Gastrocnemius medialis (tissue), 4 donors: Measurements from ENCODE around the gene ZBTB7C. TPM values are rescaled to one million over a fixed set of nuclear protein-coding genes. Genes with fewer than 3 reads are reported as not detected.

ENCODE experiments used
- ATAC-seq, 2 donors: fragments of 150-250 bp; one replicate each; pipeline ENCODE4 v1.9.1; 2016
- DNase-seq, 2 donors: peaks; one replicate each; pipeline ENCODE4 v3.0.0-alpha.2; 2019
- H3K27ac ChIP-seq, 4 donors: fragments of 200-600 bp; sonication (generic); 1 replicate in 1 of 4; 2 replicates in 3 of 4; pipeline ENCODE4 v1.5.1; 2016 to 2018; ENCODE audit warnings: mild to moderate bottlenecking in 2 of 4, moderate library complexity in 1 of 4
- H3K27me3 ChIP-seq, 3 donors: fragments of 200-600 bp; sonication (generic) in 2 of 3; 1 replicate in 1 of 3; 2 replicates in 2 of 3; pipeline versions ENCODE4 v1.5.1 to v1.6.0; 2016 to 2019; ENCODE audit warnings: mild to moderate bottlenecking in 1 of 3, moderate library complexity in 1 of 3
- H3K36me3 ChIP-seq, 2 donors: fragments of 200-600 bp; sonication (generic) in 1 of 2; one replicate each; pipeline ENCODE4 v1.5.1; 2017 to 2018
- H3K4me1 ChIP-seq, 2 donors: fragments of 200-600 bp; sonication (generic) in 1 of 2; one replicate each; pipeline ENCODE4 v1.5.1; 2016 to 2017; ENCODE audit warnings: mild to moderate bottlenecking in 2 of 2
- H3K4me3 ChIP-seq, 4 donors: fragments of 200-600 bp; sonication (generic) in 3 of 4; 1 replicate in 1 of 4; 2 replicates in 3 of 4; pipeline ENCODE4 v1.5.1; 2016 to 2019; ENCODE audit warnings: mild to moderate bottlenecking in 2 of 4
- H3K9me3 ChIP-seq, 3 donors: fragments of 200-600 bp; sonication (generic) in 2 of 3; 1 replicate in 1 of 3; 2 replicates in 2 of 3; pipeline ENCODE4 v1.5.1; 2016 to 2019
- CTCF ChIP-seq, 5 experiments: fragments of 450-650 bp in 3 of 5; fragments of 200-600 bp in 2 of 5; sonication (generic) in 2 of 5; IDR thresholded peaks in 4 of 5; conservative IDR thresholded peaks in 1 of 5; 1 replicate in 4 of 5; 2 replicates in 1 of 5; pipeline ENCODE4 v1.5.1; 2016 to 2019; ENCODE audit warnings: antibody characterized with exemption in 5 of 5, mild to moderate bottlenecking in 3 of 5, moderate library complexity in 3 of 5
- POLR2A ChIP-seq, 2 donors: fragments of 450-650 bp; IDR thresholded peaks; one replicate each; pipeline ENCODE4 v1.6.1; 2017; ENCODE audit warnings: antibody characterized with exemption in 2 of 2, mild to moderate bottlenecking in 2 of 2, moderate library complexity in 2 of 2
- in situ Hi-C, 4 donors: fragments of 200-750 bp; cut with MboI; loops; one replicate each; pipeline versions ENCODE4 v1.15.0 to v1.8.0; 2017; ENCODE audit warnings: low sequenced_read_pairs in 4 of 4
- intact Hi-C: fragments of 100-400 bp; cut with DNase I; formaldehyde crosslinking; loops from one replicate; pipeline ENCODE4 v1.15.1; 2023; ENCODE audit warnings: low total_unique reads
- total RNA-seq, 4 donors: library from RNA; depleted of rRNA; stranded (reverse); fragments of >200 nt; gene quantifications; one replicate each; pipeline versions ENCODE4 v1.1.0 to v1.2.3, GENCODE V29; 2016

The ZBTB7C gene
- total RNA-seq, 4 donors from 2014 or later = 0.53 to 12.3 (median 1.1) TPM

GRCh38 chr18:48453330-48454066, 44.3 kb upstream of the ZBTB7C start:
- intact Hi-C loops = no loop called here
- Histone ChIP-seq H3K27ac (no peak overlapping the region), H3K27me3 (no peaks in the 10 kb centered on the region), H3K4me3 (no peak overlapping the region), H3K4me1 (no peaks in the 10 kb centered on the region), H3K9me3 (no peaks in the 10 kb centered on the region), H3K36me3 (no peaks in the 10 kb centered on the region)
- TF ChIP-seq POLR2A (IDR thresholded peaks at IDR 0.05) = no peak
- TF ChIP-seq CTCF (IDR thresholded peaks at IDR 0.05 in 4 of 5, conservative IDR thresholded peaks at IDR 0.05 in 1 of 5) = no peak
- in situ Hi-C loops = no loop called here
- no peak for ATAC-seq
- DNase-seq = no peak

GRCh38 chr18:48452861-48453323, 43.7 kb upstream of the ZBTB7C start:
- in situ Hi-C loops = no loop called here
- DNase-seq = no peak
- H3K27me3 ChIP-seq = no peaks in the 10 kb centered on the region
- H3K9me3 ChIP-seq = no peaks in the 10 kb centered on the region
- H3K27ac ChIP-seq = no peak overlapping the region
- intact Hi-C loops = no loop called here
- no peak overlapping the region for H3K4me3 ChIP-seq
- TF ChIP-seq CTCF (IDR thresholded peaks at IDR 0.05 in 4 of 5, conservative IDR thresholded peaks at IDR 0.05 in 1 of 5) = no peak
- TF ChIP-seq POLR2A (IDR thresholded peaks at IDR 0.05) = no peak
- no peaks in the 10 kb centered on the region for H3K4me1 ChIP-seq
- H3K36me3 ChIP-seq = no peaks in the 10 kb centered on the region
- no peak for ATAC-seq

GRCh38 chr18:48450685-48451084, 41.5 kb upstream of the ZBTB7C start:
- intact Hi-C loops = no loop called here
- no peak for ATAC-seq
- no peaks in the 10 kb centered on the region for H3K27me3 ChIP-seq

GRCh38 chr18:48446582-48447225, 37.5 kb upstream of the ZBTB7C start:
- DNase-seq (peak; percentile 59 to 78), ATAC-seq (peak; percentile 67 to 74)
- H3K27me3 ChIP-seq = no peaks in the 10 kb centered on the region
- no peaks in the 10 kb centered on the region for H3K9me3 ChIP-seq
- no peaks in the 10 kb centered on the region for H3K36me3 ChIP-seq
- H3K4me1 ChIP-seq = peaks cover 10 to 11% of the 10 kb centered on the region in 2 donors
- H3K4me3 ChIP-seq = no peak overlapping the region
- no peak overlapping the region for H3K27ac ChIP-seq
- TF ChIP-seq POLR2A (IDR thresholded peaks at IDR 0.05) = no peak
- TF ChIP-seq CTCF (IDR thresholded peaks at IDR 0.05 in 4 of 5, conservative IDR thresholded peaks at IDR 0.05 in 1 of 5) = peak; percentile 78 to 90 (median 85)
- in situ Hi-C loops = loop anchor here (5.0 to 25.0 kb wide), 5 partner anchors 102 to 659 kb away; no protein-coding TSS in a partner anchor
- intact Hi-C loops = loop anchor here (1.0 to 5.0 kb wide), 3 partner anchors 154 to 415 kb away; no protein-coding TSS in a partner anchor

More at GRCh38 chr18:48450685-48451084, 41.5 kb upstream of the ZBTB7C start:
- TF ChIP-seq CTCF (IDR thresholded peaks at IDR 0.05 in 4 of 5, conservative IDR thresholded peaks at IDR 0.05 in 1 of 5) (no peak), POLR2A (IDR thresholded peaks at IDR 0.05) (no peak)
- H3K9me3 ChIP-seq = no peaks in the 10 kb centered on the region
- no peak for DNase-seq
- H3K4me3 ChIP-seq = no peak overlapping the region
- in situ Hi-C loops = no loop called here
- H3K27ac ChIP-seq = no peak overlapping the region
- H3K4me1 ChIP-seq = peaks cover 6 to 7% of the 10 kb centered on the region in 2 donors
- H3K36me3 ChIP-seq = no peaks in the 10 kb centered on the region
